Panc1 (cell line): ENCODE data around the gene CACNG3. TPM values are rescaled to one million over a fixed set of nuclear protein-coding genes. Genes with fewer than 3 reads are reported as not detected.

ENCODE experiments used
- ATAC-seq: fragments of 200-7000 bp; cut with Tn5 transposase; 2 replicates; pipeline ENCODE4 v1.9.1; 2020; ENCODE audit warnings: mild to moderate bottlenecking, moderate library complexity
- BruUV-seq: library from RNA; stranded (reverse); fragments of 400-500 nt; replicated peaks from 2 replicates; lab custom pipeline; 2021; lab: Mats Ljungman, UMichigan
- CTCF ChIA-PET: fragments of 300-600 bp; sonication (Branson Sonifier 250); formaldehyde crosslinking; loops from one replicate; lab custom pipeline; 2022; ENCODE audit warnings: antibody characterized with exemption; lab: Charles Lee
- POLR2A ChIA-PET: fragments of 300-600 bp; sonication (Branson Sonifier 250); formaldehyde crosslinking; loops from one replicate; lab custom pipeline; 2022; ENCODE audit warnings: antibody characterized with exemption; lab: Charles Lee
- DNase-seq: peaks from one replicate; pipeline ENCODE4 v3.0.0-alpha.2; 2010; ENCODE audit warnings: low read depth, low spot score
- H3K27ac ChIP-seq: 2 replicates; pipeline ENCODE4 v1.5.1; 2011; ENCODE audit warnings: mild to moderate bottlenecking, low read length, inconsistent platforms
- H3K27me3 ChIP-seq: fragments of 200-500 bp; sonication (Bioruptor generic); 2 replicates; pipeline ENCODE4 v1.6.0; 2014; ENCODE audit warnings: low read length, inconsistent platforms; ENCODE audit not compliant: control insufficient read depth, insufficient read depth
- H3K36me3 ChIP-seq: fragments of 200-500 bp; sonication (Bioruptor generic); 2 replicates; pipeline ENCODE4 v1.5.1; 2014; ENCODE audit warnings: inconsistent platforms, mild to moderate bottlenecking, low read length, moderate library complexity; ENCODE audit not compliant: control insufficient read depth, insufficient read depth
- H3K4me1 ChIP-seq: 2 replicates; pipeline ENCODE4 v1.5.1; 2011; ENCODE audit warnings: inconsistent platforms, mild to moderate bottlenecking, low read length, moderate library complexity; ENCODE audit not compliant: control insufficient read depth, insufficient read depth
- H3K4me3 ChIP-seq, 2 experiments: 2 replicates each; pipeline ENCODE4 v1.5.1; 2011 to 2012; ENCODE audit warnings: low read depth in 2 of 2, low read length in 2 of 2, mild to moderate bottlenecking in 2 of 2, inconsistent platforms in 1 of 2, moderate library complexity in 1 of 2
- H3K9me3 ChIP-seq: fragments of 200-500 bp; sonication (Bioruptor generic); 2 replicates; pipeline ENCODE4 v1.5.1; 2014; ENCODE audit warnings: low read depth, mild to moderate bottlenecking, inconsistent platforms, low read length, moderate library complexity; ENCODE audit not compliant: control insufficient read depth, insufficient read depth
- CTCF ChIP-seq: fragments of 450-650 bp; IDR thresholded peaks from 2 replicates; pipeline ENCODE4 v1.5.1; 2017; ENCODE audit warnings: mild to moderate bottlenecking
- POLR2AphosphoS5 ChIP-seq: IDR thresholded peaks from 2 replicates; pipeline ENCODE4 v1.6.1; 2012; ENCODE audit warnings: mild to moderate bottlenecking, low read depth, low read length, moderate library complexity
- REST ChIP-seq, 2 experiments: IDR thresholded peaks; 2 replicates each; pipeline ENCODE4 v1.6.1; 2011 to 2012; ENCODE audit warnings: low read depth in 2 of 2, control low read depth in 1 of 2, low read length in 1 of 2, mild to moderate bottlenecking in 1 of 2, moderate library complexity in 1 of 2; ENCODE audit not compliant: insufficient read depth in 1 of 2
- SIN3A ChIP-seq: IDR thresholded peaks from 2 replicates; pipeline ENCODE4 v1.6.1; 2012; ENCODE audit warnings: low read depth, mild to moderate bottlenecking, low read length, moderate library complexity, borderline replicate concordance; ENCODE audit not compliant: insufficient read depth
- TCF7L2 ChIP-seq: IDR thresholded peaks from 2 replicates; pipeline ENCODE4 v1.6.1; 2011; ENCODE audit warnings: mild to moderate bottlenecking, low read depth, low read length, inconsistent platforms
- in situ Hi-C: cut with HindIII; loops from 2 replicates; pipeline ENCODE4 v1.10.0; 2016; ENCODE audit warnings: low sequenced_read_pairs, low pct_unique_long_range_greater_than_20kb
- intact Hi-C: fragments of 100-400 bp; cut with micrococcal nuclease; formaldehyde crosslinking; loops from one replicate; pipeline ENCODE4 v1.10.0; 2022; ENCODE audit not compliant: unreplicated experiment
- total RNA-seq: library from RNA; stranded (reverse); gene quantifications from one replicate; pipeline ENCODE4 v1.2.1, GENCODE V29; 2021; ENCODE audit not compliant: unreplicated experiment

CACNG3 gene
- total RNA-seq, 1 experiment from 2014 or later: not detected

- H3K27ac ChIP-seq: no peak overlapping the region
- ATAC-seq (no peak), DNase-seq (no peak)
- in situ Hi-C loops: no loop called here
- peaks cover 20% of the 10 kb centered on the region for H3K27me3 ChIP-seq
- no peaks in the 10 kb centered on the region for H3K36me3 ChIP-seq
- no peak for TF ChIP-seq POLR2AphosphoS5
- TF ChIP-seq TCF7L2: no peak
- TF ChIP-seq CTCF: no peak
- no peak for TF ChIP-seq SIN3A
- no peak for TF ChIP-seq REST (IDR thresholded peaks at IDR 0.05; ENCODE audit: insufficient read depth in 1 of 2, low read depth in 2 of 2, low read length in 1 of 2)
- intact Hi-C loops: loop anchor here (10.0 kb wide), 1 partner anchor 247 kb away; no protein-coding TSS in a partner anchor
- CTCF ChIA-PET: no interaction called here
- no TSS peak for BruUV-seq
- POLR2A ChIA-PET: no interaction called here
- no peaks in the 10 kb centered on the region for H3K4me1 ChIP-seq
- no peaks in the 10 kb centered on the region for H3K9me3 ChIP-seq
- H3K4me3 ChIP-seq: no peak overlapping the region
Observed at GRCh38 chr16:24257958-24258357, 1.8 kb downstream of the CACNG3 start.

DNA sequence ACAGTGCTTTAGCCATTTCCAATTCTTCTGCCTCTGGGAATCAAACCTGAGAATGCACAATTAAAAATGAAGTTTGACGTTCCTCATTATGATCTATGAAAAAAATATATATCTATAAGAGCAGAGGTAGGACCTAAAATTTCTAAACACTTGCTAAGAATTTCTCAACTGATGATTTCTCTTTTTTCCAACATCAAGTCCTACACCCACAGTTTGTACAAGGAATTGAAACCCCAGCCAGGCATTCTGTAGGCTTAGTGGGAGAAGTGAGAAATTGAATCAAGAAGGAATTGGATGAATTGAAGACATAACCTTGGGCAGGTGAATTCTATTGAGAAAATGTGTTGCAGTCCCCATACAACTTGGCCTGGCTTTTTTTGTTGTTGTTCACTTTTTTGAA, 2.7 kb downstream of the CACNG3 start:
- POLR2A ChIA-PET: no interaction called here
- ATAC-seq: no peak
- Histone ChIP-seq H3K9me3 (no peaks in the 10 kb centered on the region), H3K36me3 (no peaks in the 10 kb centered on the region), H3K27me3 (peaks cover 20% of the 10 kb centered on the region), H3K27ac (no peak overlapping the region), H3K4me3 (no peak overlapping the region), H3K4me1 (no peaks in the 10 kb centered on the region)
- no TSS peak for BruUV-seq
- in situ Hi-C loops (no loop called here), intact Hi-C loops (loop anchor here (10.0 kb wide), 1 partner anchor 246 kb away; no protein-coding TSS in a partner anchor)
- TF ChIP-seq SIN3A (no peak), TCF7L2 (no peak), POLR2AphosphoS5 (no peak), REST (IDR thresholded peaks at IDR 0.05; ENCODE audit: insufficient read depth in 1 of 2, low read depth in 2 of 2, low read length in 1 of 2) (no peak), CTCF (no peak)
- no peak for DNase-seq
- CTCF ChIA-PET: no interaction called here
